GM06990 (cell line): ENCODE data around the gene NDUFB11.
A peak's percentile ranks its signal among the peaks of the same experiment; 100 is the strongest.
"Not testable (repeated sequence)": the region's sequence is repeated elsewhere in the genome, so short reads cannot be mapped to it uniquely, and the experiment has no call there.

Source experiments
- DNase-seq: peaks from one replicate; pipeline ENCODE4 v3.0.0-alpha.2; 2011; ENCODE audit not compliant: insufficient read length; ENCODE audit errors: extremely low read depth
- H3K27me3 ChIP-seq: replicated peaks from 2 replicates; pipeline ENCODE4 v1.6.0; 2011; ENCODE audit warnings: low read length; ENCODE audit not compliant: control insufficient read depth, insufficient read depth
- H3K36me3 ChIP-seq: 2 replicates; pipeline ENCODE4 v1.5.1; 2011; ENCODE audit warnings: low read length; ENCODE audit not compliant: control insufficient read depth, insufficient read depth
- H3K4me3 ChIP-seq: replicated peaks from 2 replicates; pipeline ENCODE4 v1.5.1; 2011; ENCODE audit warnings: low read depth, mild to moderate bottlenecking, control low read depth, low read length
- CTCF ChIP-seq: IDR thresholded peaks from 2 replicates; pipeline ENCODE4 v1.5.1; 2011; ENCODE audit warnings: low read length, control low read depth, mild to moderate bottlenecking, inconsistent platforms; ENCODE audit not compliant: insufficient read depth, poor library complexity, severe bottlenecking

Gene NDUFB11

DNA sequence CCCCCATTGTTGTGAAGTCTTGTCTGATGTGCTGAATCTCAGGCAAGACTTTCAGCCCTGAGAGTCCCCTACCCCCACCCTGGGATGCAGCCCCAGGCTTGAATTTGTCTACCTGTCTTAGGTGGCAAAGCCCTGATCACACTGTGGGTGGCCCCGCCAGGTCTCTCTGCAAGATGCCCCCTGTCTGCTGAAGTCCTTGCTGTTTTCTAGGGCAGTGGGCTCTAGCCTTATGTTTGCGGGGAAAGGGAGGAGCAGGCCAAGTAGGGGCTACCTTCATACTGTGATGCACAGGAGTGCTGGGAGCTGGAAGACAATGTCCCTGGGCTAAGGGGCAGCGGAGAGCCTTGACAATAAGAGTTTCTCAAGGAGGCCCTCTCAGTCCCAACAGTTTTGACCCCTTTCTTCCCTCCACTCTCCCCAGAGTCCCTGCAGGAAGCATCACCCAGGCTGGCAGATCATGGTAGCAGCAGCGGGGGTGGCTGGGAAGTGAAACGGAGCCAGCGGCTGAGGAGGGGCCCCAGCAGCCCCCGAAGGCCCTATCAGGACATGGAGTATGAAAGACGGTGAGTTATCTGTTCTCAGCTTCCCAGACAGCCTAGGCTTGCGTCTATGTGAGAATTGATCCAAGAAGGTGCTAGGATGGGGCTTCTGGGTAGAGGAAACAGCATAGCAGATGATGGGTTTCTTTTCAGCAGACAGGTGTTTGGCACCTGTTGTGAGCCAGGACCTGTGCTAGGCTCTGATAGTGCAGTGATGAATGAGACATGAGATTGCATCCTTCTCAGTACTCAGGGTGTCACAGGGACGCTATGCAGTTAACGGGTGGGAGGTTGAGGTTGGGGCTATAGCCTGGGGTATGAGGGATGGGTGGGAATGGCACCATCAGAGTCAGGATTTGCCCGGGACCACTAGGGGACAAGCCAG lies 2.7 kb upstream of the NDUFB11 start:
- TF ChIP-seq CTCF, result no peak
- H3K36me3 ChIP-seq, result no peaks in the 10 kb centered on the region
- no peak for DNase-seq
- H3K27me3 ChIP-seq, result no peaks in the 10 kb centered on the region
- peak overlapping the region; percentile 75 for H3K4me3 ChIP-seq

DNA sequence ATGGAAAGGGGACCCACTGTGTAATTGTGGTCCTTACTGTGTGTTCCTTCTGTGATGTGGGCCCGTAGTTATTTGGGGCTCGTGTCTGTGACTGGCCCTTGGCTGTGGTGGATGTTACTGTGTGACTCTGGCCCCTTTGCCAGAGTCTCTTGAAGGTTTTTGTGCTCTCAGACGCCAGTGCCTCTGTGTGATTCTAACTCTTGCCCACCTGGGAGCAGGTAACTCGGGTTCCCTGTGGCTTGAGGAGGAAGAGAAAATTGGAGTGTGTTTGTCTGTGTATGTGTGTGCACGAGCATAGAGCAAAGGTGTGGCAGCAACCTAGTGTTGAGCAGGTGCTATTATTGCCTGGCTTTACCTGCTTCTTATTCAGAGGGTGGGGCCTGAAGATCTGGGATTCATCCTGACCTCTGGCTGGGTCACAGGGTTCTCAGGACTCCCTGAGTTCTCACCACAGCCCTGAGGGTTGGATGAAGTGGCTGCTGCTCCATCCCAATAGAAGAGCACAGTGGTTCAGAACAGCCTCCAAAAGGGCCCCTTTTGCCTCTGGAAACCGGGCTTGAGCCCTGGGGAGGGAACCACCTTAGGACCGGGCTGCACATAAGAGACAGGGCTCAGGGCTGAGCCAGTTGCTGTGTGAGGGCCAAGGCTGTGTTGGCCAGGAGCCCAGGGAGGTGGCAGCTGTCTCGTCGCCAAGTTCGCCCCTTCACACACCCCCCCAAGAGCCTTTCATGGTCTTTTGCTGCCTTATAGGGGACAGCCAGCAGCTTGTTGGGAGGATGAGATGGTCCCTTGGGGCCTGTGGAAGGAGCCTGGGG lies 1.8 kb upstream of the NDUFB11 start:
- TF ChIP-seq CTCF, result no peak
- H3K36me3 ChIP-seq, result no peaks in the 10 kb centered on the region
- DNase-seq, result no peak
- no peaks in the 10 kb centered on the region for H3K27me3 ChIP-seq
- H3K4me3 ChIP-seq, result peak overlapping the region; percentile 75

DNA sequence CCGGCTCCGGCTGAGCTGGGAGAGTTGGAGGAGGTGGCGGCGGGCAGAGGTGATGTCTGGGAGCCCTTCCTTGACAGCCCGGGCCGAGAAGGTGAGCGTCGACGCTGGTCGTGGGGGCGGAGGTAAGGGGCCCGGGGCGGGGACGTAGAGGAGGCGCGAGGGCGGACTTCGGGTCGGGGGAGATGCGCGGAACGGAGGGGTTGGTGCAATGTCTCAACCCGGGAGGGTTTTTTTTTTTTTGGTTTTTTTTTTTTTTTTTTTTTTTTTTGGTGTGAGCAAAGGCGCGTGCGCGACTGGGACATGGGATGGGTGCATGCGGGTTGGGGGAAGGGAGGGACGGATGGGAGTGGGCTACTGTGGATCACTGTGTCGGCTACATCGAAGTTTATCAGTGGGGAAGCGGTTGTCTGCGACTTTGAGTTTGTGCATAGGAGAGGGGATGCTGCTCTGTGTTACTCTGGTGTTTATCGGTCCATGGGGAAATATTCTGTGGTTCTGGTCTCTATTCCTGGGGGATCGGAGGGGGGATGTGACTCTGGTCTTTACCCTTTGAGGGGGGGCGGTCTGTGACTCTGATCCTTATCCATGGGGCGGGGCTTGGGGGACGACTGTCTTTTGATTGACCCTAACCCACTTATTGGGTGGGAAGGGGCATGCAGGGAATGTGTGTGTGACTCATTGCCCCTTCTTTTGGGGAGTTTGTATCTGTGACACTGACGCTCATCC lies 1.1 kb upstream of the NDUFB11 start:
- H3K4me3 ChIP-seq, result peak overlapping the region; percentile 75
- TF ChIP-seq CTCF, result no peak
- H3K36me3 ChIP-seq, result no peaks in the 10 kb centered on the region
- H3K27me3 ChIP-seq, result no peaks in the 10 kb centered on the region
- no peak for DNase-seq

DNA sequence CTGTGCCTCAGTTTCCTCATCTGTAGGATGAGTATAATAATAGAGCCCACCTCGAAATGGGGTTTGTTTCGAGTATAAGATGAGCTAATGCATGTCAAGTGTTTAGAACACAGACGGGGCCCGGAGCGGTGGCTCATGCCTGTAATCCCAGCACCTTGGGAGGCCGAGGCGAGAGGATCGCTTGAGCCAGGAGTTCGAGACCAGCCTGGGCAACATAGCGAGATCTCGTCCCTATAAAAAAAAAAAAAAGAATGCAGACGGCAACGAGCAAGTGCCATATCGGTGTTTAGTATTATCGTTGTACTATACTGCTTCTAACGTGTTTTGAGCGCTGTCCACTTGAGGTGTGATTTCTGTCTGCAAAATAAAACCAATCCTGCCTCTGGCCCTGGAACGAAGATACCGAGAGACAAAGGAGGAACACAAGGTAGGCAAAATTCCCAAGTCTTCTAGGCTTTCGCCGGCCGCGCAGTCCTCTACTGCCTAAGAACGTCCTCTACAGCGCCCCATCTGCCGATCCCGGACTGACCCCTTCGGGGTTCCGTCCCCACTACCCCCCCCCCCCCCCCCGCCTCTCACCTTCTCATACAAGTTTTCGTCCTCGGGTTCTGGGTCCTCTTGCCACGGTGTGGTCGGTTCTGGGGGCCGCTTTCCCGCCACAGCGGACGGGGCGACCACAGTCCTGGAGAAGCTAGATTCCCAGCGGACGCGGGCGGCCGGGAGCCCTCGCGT lies 442 bp downstream of the NDUFB11 start:
- H3K4me3 ChIP-seq, result peak overlapping the region; percentile 75
- no peak for DNase-seq
- no peak for TF ChIP-seq CTCF
- H3K36me3 ChIP-seq, result no peaks in the 10 kb centered on the region
- no peaks in the 10 kb centered on the region for H3K27me3 ChIP-seq

- no peak for TF ChIP-seq CTCF
- no peaks in the 10 kb centered on the region for H3K27me3 ChIP-seq
- no peak overlapping the region for H3K4me3 ChIP-seq
- H3K36me3 ChIP-seq, result no peaks in the 10 kb centered on the region
- DNase-seq, result no peak
Measured at GRCh38 chrX:47138171-47138570, 6.3 kb downstream of the NDUFB11 start.

DNA sequence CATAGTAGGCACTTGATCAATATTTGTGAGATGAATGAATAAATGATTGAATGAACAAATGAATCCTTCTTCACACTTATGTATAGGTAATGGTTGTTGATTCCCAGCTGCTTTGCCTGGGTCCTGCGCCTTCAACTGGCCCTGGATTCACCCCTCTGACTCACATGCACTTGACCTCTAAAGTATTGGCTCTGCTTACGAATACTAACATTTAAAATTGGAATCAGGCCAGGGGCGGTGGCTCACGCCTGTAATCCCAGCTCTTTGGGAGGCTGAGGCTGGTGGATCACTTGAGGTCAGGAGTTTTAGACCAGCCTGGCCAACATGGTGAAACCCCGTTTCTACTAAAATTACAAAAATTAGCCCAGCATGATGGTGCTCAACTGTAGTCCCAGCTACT lies 8.9 kb downstream of the NDUFB11 start:
- not testable (repeated sequence) for H3K27me3 ChIP-seq, DNase-seq, H3K4me3 ChIP-seq, H3K36me3 ChIP-seq
